Caco-2 (cell line): ENCODE results near the gene CTTNBP2NL. TPM values are rescaled to one million over a fixed set of nuclear protein-coding genes. Genes with fewer than 3 reads are reported as not detected.

ENCODE experiments used
- BruUV-seq: library from RNA; stranded (reverse); fragments of 400-500 nt; replicated peaks from 2 replicates; lab custom pipeline; 2021; lab: Mats Ljungman, UMichigan
- CTCF ChIA-PET: fragments of 300-600 bp; sonication (Branson Sonifier 250); formaldehyde crosslinking; loops from one replicate; lab custom pipeline; 2022; ENCODE audit warnings: antibody characterized with exemption; lab: Charles Lee
- POLR2A ChIA-PET: fragments of 300-600 bp; sonication (Branson Sonifier 250); formaldehyde crosslinking; loops from one replicate; lab custom pipeline; 2022; ENCODE audit warnings: antibody characterized with exemption; lab: Charles Lee
- DNase-seq, 2 experiments: peaks; one replicate each; pipeline versions ENCODE4 v3.0.0 to v3.0.0-alpha.2; 2020 to 2022
- H3K27me3 ChIP-seq: replicated peaks from 2 replicates; pipeline ENCODE4 v1.6.0; 2011; ENCODE audit warnings: low read length; ENCODE audit not compliant: control insufficient read depth, insufficient read depth
- H3K36me3 ChIP-seq: 2 replicates; pipeline ENCODE4 v1.5.1; 2011; ENCODE audit warnings: low read length; ENCODE audit not compliant: control insufficient read depth, insufficient read depth
- H3K4me1 ChIP-seq: fragments of 250-450 bp; sonication (Bioruptor Pico); 2 replicates; pipeline ENCODE4 v1.5.1; 2020; ENCODE audit warnings: mild to moderate bottlenecking
- H3K4me3 ChIP-seq: 2 replicates; pipeline ENCODE4 v1.5.1; 2011; ENCODE audit warnings: low read depth, mild to moderate bottlenecking, control low read depth, low read length
- H3K9me3 ChIP-seq: fragments of 250-450 bp; sonication (Bioruptor Pico); 2 replicates; pipeline ENCODE4 v1.5.1; 2020; ENCODE audit warnings: mild to moderate bottlenecking, moderate library complexity
- H3K27ac Mint-ChIP-seq: one replicate; pipeline ENCODE4 v1.8.0; 2022; ENCODE audit warnings: mixed read lengths; ENCODE audit not compliant: unreplicated experiment
- H3K27me3 Mint-ChIP-seq: one replicate; pipeline ENCODE4 v1.8.0; 2022; ENCODE audit warnings: mixed read lengths; ENCODE audit not compliant: insufficient read depth, unreplicated experiment
- H3K36me3 Mint-ChIP-seq: one replicate; pipeline ENCODE4 v1.8.0; 2022; ENCODE audit warnings: mild to moderate bottlenecking, mixed read lengths; ENCODE audit not compliant: insufficient read depth, unreplicated experiment
- H3K4me1 Mint-ChIP-seq: one replicate; pipeline ENCODE4 v1.8.0; 2022; ENCODE audit warnings: low read depth, mixed read lengths; ENCODE audit not compliant: unreplicated experiment
- H3K4me3 Mint-ChIP-seq: one replicate; pipeline ENCODE4 v1.8.0; 2022; ENCODE audit warnings: mild to moderate bottlenecking, moderate library complexity, mixed read lengths; ENCODE audit not compliant: unreplicated experiment
- H3K9me3 Mint-ChIP-seq: one replicate; pipeline ENCODE4 v1.8.0; 2022; ENCODE audit warnings: mixed read lengths; ENCODE audit not compliant: unreplicated experiment
- CTCF ChIP-seq, 2 experiments: fragments of 200-600 bp in 1 of 2; IDR thresholded peaks; 1 replicate in 1 of 2; 2 replicates in 1 of 2; pipeline versions ENCODE4 v1.5.1 to v1.8.0; 2011 to 2022; ENCODE audit warnings: antibody characterized with exemption in 1 of 2, control low read depth in 1 of 2, inconsistent platforms in 1 of 2, low read depth in 1 of 2, low read length in 1 of 2, mild to moderate bottlenecking in 1 of 2, moderate library complexity in 1 of 2; ENCODE audit not compliant: insufficient read depth in 1 of 2, severe bottlenecking in 1 of 2, unreplicated experiment in 1 of 2
- intact Hi-C: fragments of 100-400 bp; cut with micrococcal nuclease; formaldehyde crosslinking; loops from one replicate; pipeline ENCODE4 v1.10.0; 2022; ENCODE audit not compliant: unreplicated experiment
- total RNA-seq: library from RNA; stranded (reverse); gene quantifications from 2 replicates; pipeline ENCODE4 v1.2.3, GENCODE V29; 2022

The CTTNBP2NL gene
- total RNA-seq, 1 experiment from 2014 or later: 11.3 TPM

GRCh38 chr1:112359961-112360767 is 35.9 kb upstream of the CTTNBP2NL start:
- ChIA-PET POLR2A (no interaction called here), CTCF (interaction anchor here (0.9 kb wide), 1 partner anchor 9 kb away, joined by 4 read pairs; no protein-coding TSS in a partner anchor)
- Mint-ChIP-seq H3K9me3 (no peaks in the 10 kb centered on the region), H3K36me3 (no peaks in the 10 kb centered on the region), H3K27ac (no peak overlapping the region), H3K4me3 (no peak overlapping the region), H3K27me3 (peaks cover 12% of the 10 kb centered on the region), H3K4me1 (no peaks in the 10 kb centered on the region)
- H3K9me3 ChIP-seq: no peaks in the 10 kb centered on the region
- intact Hi-C loops: no loop called here
- no peak overlapping the region for H3K4me3 ChIP-seq
- H3K4me1 ChIP-seq: 0 out of 2 replicates have a peak, but pooled peaks cover 3% of the 10 kb centered on the region
- TF ChIP-seq CTCF (IDR thresholded peaks at IDR 0.05; ENCODE audit: insufficient read depth in 1 of 2, low read depth in 1 of 2, low read length in 1 of 2, severe bottlenecking in 1 of 2, unreplicated experiment in 1 of 2): no peak
- BruUV-seq: no TSS peak
- no peaks in the 10 kb centered on the region for H3K27me3 ChIP-seq
- peak; percentile 26 to 52 for DNase-seq
- no peaks in the 10 kb centered on the region for H3K36me3 ChIP-seq

GRCh38 chr1:112363636-112364035 is 32.4 kb upstream of the CTTNBP2NL start:
- H3K27me3 Mint-ChIP-seq: peaks cover 3% of the 10 kb centered on the region
- Histone ChIP-seq H3K27me3 (no peaks in the 10 kb centered on the region), H3K36me3 (no peaks in the 10 kb centered on the region), H3K4me1 (0 out of 2 replicates have a peak, but pooled peaks cover 3% of the 10 kb centered on the region), H3K4me3 (no peak overlapping the region), H3K9me3 (no peaks in the 10 kb centered on the region)
- no peak overlapping the region for H3K4me3 Mint-ChIP-seq
- no peak for TF ChIP-seq CTCF (IDR thresholded peaks at IDR 0.05; ENCODE audit: insufficient read depth in 1 of 2, low read depth in 1 of 2, low read length in 1 of 2, severe bottlenecking in 1 of 2, unreplicated experiment in 1 of 2)
- H3K27ac Mint-ChIP-seq: no peak overlapping the region
- no peaks in the 10 kb centered on the region for H3K9me3 Mint-ChIP-seq
- BruUV-seq: no TSS peak
- DNase-seq: no peak
- intact Hi-C loops: no loop called here
- H3K4me1 Mint-ChIP-seq: no peaks in the 10 kb centered on the region
- CTCF ChIA-PET: no interaction called here
- POLR2A ChIA-PET: no interaction called here
- H3K36me3 Mint-ChIP-seq: no peaks in the 10 kb centered on the region

GRCh38 chr1:112368198-112368597 is 27.8 kb upstream of the CTTNBP2NL start:
- ChIA-PET CTCF (no interaction called here), POLR2A (no interaction called here)
- Histone ChIP-seq H3K4me3 (no peak overlapping the region), H3K9me3 (no peaks in the 10 kb centered on the region), H3K27me3 (no peaks in the 10 kb centered on the region; the same call in 1 of the 2 replicates), H3K36me3 (no peaks in the 10 kb centered on the region), H3K4me1 (no peaks in the 10 kb centered on the region)
- no TSS peak for BruUV-seq
- no peak overlapping the region for H3K4me3 Mint-ChIP-seq
- TF ChIP-seq CTCF (IDR thresholded peaks at IDR 0.05; ENCODE audit: insufficient read depth in 1 of 2, low read depth in 1 of 2, low read length in 1 of 2, severe bottlenecking in 1 of 2, unreplicated experiment in 1 of 2): no peak
- H3K27me3 Mint-ChIP-seq: peaks cover 19% of the 10 kb centered on the region
- H3K27ac Mint-ChIP-seq: no peak overlapping the region
- no peak for DNase-seq
- intact Hi-C loops: loop anchor here (2.0 kb wide), 1 partner anchor 69 kb away; no protein-coding TSS in a partner anchor
- H3K36me3 Mint-ChIP-seq: no peaks in the 10 kb centered on the region
- H3K9me3 Mint-ChIP-seq: no peaks in the 10 kb centered on the region
- H3K4me1 Mint-ChIP-seq: no peaks in the 10 kb centered on the region
